ENCODE data around the gene KHNYN. TPM values are rescaled to one million over a fixed set of nuclear protein-coding genes. Genes with fewer than 3 reads are reported as not detected.
A peak's percentile ranks its signal among the peaks of the same experiment; 100 is the strongest.

KHNYN gene
- total RNA-seq, 1 donor from 2014 or later, result 72.6 TPM

DNA sequence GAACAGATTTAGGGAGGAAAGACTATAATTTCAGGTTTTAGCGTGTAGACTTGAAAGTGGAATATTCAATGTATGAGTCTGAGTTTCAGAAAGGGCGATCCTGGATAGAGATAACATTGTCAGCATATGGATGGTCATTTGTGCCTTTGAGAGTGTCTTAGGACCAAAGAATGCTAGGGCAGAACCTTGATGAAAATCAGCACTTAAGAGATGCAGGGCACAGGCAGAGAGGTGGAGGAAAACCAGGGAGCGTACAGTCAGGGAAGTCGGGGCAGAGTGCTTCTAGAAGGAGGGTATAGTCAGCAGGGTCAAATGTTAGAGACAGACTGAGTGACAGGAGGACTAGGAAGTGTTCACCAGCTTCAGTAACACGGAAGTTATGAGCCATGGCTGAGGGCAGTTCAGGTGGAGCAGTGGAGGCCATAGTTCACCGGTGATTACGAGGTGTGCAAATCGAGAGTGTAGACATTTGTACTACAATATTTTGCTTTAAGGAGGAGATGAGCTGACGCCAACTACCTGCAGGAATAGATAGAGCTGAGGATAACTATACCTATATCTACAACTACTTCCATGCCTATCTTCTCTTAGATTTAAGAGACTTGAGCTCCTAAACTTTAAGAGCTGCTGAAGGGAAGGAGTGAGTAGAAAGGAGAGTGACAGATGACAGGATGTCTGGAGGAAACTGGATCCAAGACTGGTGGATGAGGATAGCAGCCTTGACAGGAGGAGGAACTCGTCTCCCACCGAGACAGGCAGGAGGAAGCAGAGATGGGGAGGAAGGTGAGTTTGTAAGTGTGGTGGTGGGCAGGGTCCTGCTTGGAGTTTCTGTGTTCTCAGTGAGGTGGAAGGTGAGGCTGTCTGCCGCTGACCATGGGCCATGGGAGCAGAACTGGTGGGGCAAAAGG, 6.8 kb upstream of the KHNYN start:
- Mint-ChIP-seq H3K4me1 (ENCODE audit: low read depth) (peaks cover 18% of the 10 kb centered on the region), H3K27me3 (ENCODE audit: low read depth) (peaks cover 11% of the 10 kb centered on the region), H3K9me3 (no peaks in the 10 kb centered on the region), H3K27ac (no peak overlapping the region), H3K4me3 (ENCODE audit: low read depth) (no peak overlapping the region), H3K36me3 (ENCODE audit: low read depth) (peaks cover 3% of the 10 kb centered on the region)
- DNase-seq (ENCODE audit: low spot score), result no peak
- intact Hi-C loops (cut with micrococcal nuclease), result no loop called here

DNA sequence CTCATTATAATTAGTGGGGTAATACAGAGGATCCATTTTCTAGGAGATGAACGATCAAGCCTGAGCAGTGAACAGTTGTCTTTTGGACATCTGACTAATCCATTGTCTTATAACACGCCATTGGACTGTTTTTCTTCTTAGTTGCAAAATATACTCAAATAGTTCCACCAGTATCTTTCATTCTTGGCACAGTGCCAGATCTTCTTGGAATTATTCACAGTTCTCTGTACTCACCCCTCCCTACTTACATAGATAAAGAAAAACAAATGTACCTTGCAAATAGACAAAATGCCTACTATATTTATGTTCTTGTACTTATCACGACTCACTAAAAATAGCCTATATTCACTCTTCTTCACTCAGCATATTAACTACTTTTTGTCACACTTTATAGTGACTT, 4.0 kb upstream of the KHNYN start:
- intact Hi-C loops (cut with micrococcal nuclease), result no loop called here
- no peak overlapping the region for H3K4me3 Mint-ChIP-seq (ENCODE audit: low read depth)
- H3K4me1 Mint-ChIP-seq (ENCODE audit: low read depth), result peaks cover 27% of the 10 kb centered on the region
- H3K27me3 Mint-ChIP-seq (ENCODE audit: low read depth), result no peaks in the 10 kb centered on the region
- H3K27ac Mint-ChIP-seq, result peak overlapping the region; percentile 11
- peaks cover 3% of the 10 kb centered on the region for H3K36me3 Mint-ChIP-seq (ENCODE audit: low read depth)
- H3K9me3 Mint-ChIP-seq, result no peaks in the 10 kb centered on the region
- DNase-seq (ENCODE audit: low spot score), result no peak

DNA sequence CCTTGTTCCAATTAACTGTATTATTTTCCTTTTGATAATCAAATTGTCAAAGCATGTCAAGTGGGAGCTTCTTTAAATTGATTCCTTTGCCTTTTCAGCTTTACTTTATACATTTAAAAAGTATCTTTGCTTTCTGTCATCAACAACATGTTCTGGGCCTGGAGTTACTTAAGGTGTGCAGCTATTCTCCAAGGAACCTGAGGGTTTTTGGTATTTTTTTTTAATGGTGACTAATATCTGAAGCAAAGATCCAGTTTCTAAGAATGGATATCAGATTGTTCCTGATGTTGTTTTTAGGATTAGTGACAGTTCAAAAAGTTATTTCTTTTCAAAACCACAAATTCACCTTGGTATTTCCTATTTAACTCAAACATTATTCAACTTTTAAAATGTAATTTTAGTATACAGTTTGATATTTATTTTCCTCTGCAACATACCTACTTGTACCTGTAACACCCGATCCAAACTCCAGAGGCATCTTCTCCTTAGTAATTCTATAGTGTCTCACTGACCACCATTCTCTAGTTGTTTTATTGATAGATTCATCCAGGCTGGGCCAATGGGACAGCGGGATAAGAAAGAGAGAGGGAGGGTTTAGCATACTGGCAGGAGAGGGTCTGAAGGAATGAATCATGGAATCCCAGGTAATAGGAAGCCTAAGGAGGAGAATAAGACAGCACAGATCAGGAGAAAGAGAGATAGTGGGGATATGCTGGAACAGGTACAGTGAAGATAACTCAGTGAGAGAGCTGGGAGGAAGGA, 3.4 kb upstream of the KHNYN start:
- peak overlapping the region; percentile 11 for H3K27ac Mint-ChIP-seq
- DNase-seq (ENCODE audit: low spot score), result no peak
- H3K27me3 Mint-ChIP-seq (ENCODE audit: low read depth), result no peaks in the 10 kb centered on the region
- peaks cover 31% of the 10 kb centered on the region for H3K4me1 Mint-ChIP-seq (ENCODE audit: low read depth)
- H3K36me3 Mint-ChIP-seq (ENCODE audit: low read depth), result peaks cover 9% of the 10 kb centered on the region
- H3K9me3 Mint-ChIP-seq, result no peaks in the 10 kb centered on the region
- H3K4me3 Mint-ChIP-seq (ENCODE audit: low read depth), result no peak overlapping the region
- intact Hi-C loops (cut with micrococcal nuclease), result no loop called here

GRCh38 chr14:24426912-24427536, 2.7 kb upstream of the KHNYN start:
- Mint-ChIP-seq H3K27ac (no peak overlapping the region), H3K36me3 (ENCODE audit: low read depth) (peaks cover 16% of the 10 kb centered on the region), H3K9me3 (no peaks in the 10 kb centered on the region), H3K27me3 (ENCODE audit: low read depth) (no peaks in the 10 kb centered on the region), H3K4me1 (ENCODE audit: low read depth) (peaks cover 37% of the 10 kb centered on the region), H3K4me3 (ENCODE audit: low read depth) (no peak overlapping the region)
- DNase-seq (ENCODE audit: low spot score), result no peak
- intact Hi-C loops (cut with micrococcal nuclease), result no loop called here

- peaks cover 18% of the 10 kb centered on the region for H3K36me3 Mint-ChIP-seq (ENCODE audit: low read depth)
- no peaks in the 10 kb centered on the region for H3K9me3 Mint-ChIP-seq
- no peak for DNase-seq (ENCODE audit: low spot score)
- intact Hi-C loops (cut with micrococcal nuclease), result no loop called here
- no peak overlapping the region for H3K4me3 Mint-ChIP-seq (ENCODE audit: low read depth)
- peak overlapping the region; percentile 67 for H3K27ac Mint-ChIP-seq
- peaks cover 37% of the 10 kb centered on the region for H3K4me1 Mint-ChIP-seq (ENCODE audit: low read depth)
- H3K27me3 Mint-ChIP-seq (ENCODE audit: low read depth), result no peaks in the 10 kb centered on the region
These were observed 1.9 kb upstream of the KHNYN start for GRCh38 chr14:24427537-24428508.

- intact Hi-C loops (cut with micrococcal nuclease), result no loop called here
- DNase-seq (ENCODE audit: low spot score), result peak; percentile 10
- Mint-ChIP-seq H3K36me3 (ENCODE audit: low read depth) (peaks cover 28% of the 10 kb centered on the region), H3K4me3 (ENCODE audit: low read depth) (peak overlapping the region; percentile 85), H3K27ac (peak overlapping the region; percentile 94), H3K9me3 (no peaks in the 10 kb centered on the region), H3K27me3 (ENCODE audit: low read depth) (no peaks in the 10 kb centered on the region), H3K4me1 (ENCODE audit: low read depth) (peaks cover 43% of the 10 kb centered on the region)
These were observed 943 bp upstream of the KHNYN start for GRCh38 chr14:24428628-24429394.

- H3K4me1 Mint-ChIP-seq (ENCODE audit: low read depth), result peaks cover 43% of the 10 kb centered on the region
- H3K4me3 Mint-ChIP-seq (ENCODE audit: low read depth), result peak overlapping the region; percentile 84
- intact Hi-C loops (cut with micrococcal nuclease), result loop anchor here (2.0 to 10.0 kb wide), 3 partner anchors 63 to 335 kb away; partner anchors contain the start of genes PCK2 and TINF2
- H3K27ac Mint-ChIP-seq, result peak overlapping the region; percentile 91
- DNase-seq (ENCODE audit: low spot score), result peak; percentile 48
- H3K36me3 Mint-ChIP-seq (ENCODE audit: low read depth), result peaks cover 36% of the 10 kb centered on the region
- H3K9me3 Mint-ChIP-seq, result no peaks in the 10 kb centered on the region
- H3K27me3 Mint-ChIP-seq (ENCODE audit: low read depth), result no peaks in the 10 kb centered on the region
These were observed 458 bp downstream of the KHNYN start for GRCh38 chr14:24430143-24430681.

DNA sequence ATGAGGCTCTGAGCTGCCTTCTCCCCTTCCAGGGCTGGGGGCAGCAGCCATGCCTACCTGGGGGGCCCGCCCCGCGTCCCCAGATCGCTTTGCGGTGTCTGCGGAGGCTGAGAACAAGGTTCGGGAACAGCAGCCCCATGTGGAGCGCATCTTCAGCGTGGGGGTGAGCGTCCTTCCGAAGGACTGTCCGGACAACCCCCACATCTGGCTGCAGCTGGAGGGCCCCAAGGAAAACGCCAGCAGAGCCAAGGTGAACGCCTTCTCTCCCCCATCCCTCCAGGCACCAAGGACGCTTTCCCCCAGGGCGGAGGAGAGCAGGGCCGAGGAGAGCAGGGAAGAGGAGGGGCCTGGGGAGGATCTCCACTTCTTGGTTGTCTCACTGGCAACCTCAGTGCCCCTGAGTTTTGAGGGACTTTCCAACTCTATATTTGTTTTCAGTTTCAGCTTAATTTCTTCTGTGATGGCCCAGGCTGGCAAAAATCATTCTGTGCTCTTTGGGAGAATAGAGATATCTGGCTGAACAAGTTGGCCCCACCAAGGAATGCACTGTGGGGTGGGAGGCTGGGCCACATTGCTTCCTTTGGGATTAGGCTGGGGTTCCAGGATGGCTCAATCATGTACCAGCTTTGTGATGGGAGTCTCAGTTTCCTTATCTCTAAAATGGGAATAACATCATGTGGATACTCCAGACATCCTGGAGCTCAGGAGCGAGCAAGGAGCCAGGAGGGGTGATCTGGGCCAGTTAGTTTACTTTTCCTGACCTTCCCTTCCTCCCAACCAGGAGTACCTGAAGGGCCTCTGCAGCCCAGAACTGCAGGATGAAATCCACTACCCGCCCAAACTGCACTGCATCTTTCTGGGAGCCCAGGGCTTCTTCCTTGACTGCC, 1.2 kb downstream of the KHNYN start:
- Mint-ChIP-seq H3K9me3 (no peaks in the 10 kb centered on the region), H3K27ac (peak overlapping the region; percentile 91), H3K36me3 (ENCODE audit: low read depth) (peaks cover 42% of the 10 kb centered on the region), H3K4me1 (ENCODE audit: low read depth) (peaks cover 36% of the 10 kb centered on the region), H3K4me3 (ENCODE audit: low read depth) (peak overlapping the region; percentile 84), H3K27me3 (ENCODE audit: low read depth) (no peaks in the 10 kb centered on the region)
- intact Hi-C loops (cut with micrococcal nuclease), result loop anchor here (1.0 to 10.0 kb wide), 7 partner anchors 11 to 336 kb away; partner anchors contain the start of genes PCK2, SDR39U1 and TINF2
- peak; percentile 66 for DNase-seq (ENCODE audit: low spot score)

- intact Hi-C loops (cut with micrococcal nuclease), result loop anchor here (1.0 to 10.0 kb wide), 7 partner anchors 11 to 337 kb away; partner anchors contain the start of genes PCK2, SDR39U1 and TINF2
- peak overlapping the region; percentile 84 for H3K4me3 Mint-ChIP-seq (ENCODE audit: low read depth)
- peaks cover 30% of the 10 kb centered on the region for H3K4me1 Mint-ChIP-seq (ENCODE audit: low read depth)
- H3K9me3 Mint-ChIP-seq, result no peaks in the 10 kb centered on the region
- peak overlapping the region; percentile 91 for H3K27ac Mint-ChIP-seq
- peak; percentile 83 for DNase-seq (ENCODE audit: low spot score)
- H3K36me3 Mint-ChIP-seq (ENCODE audit: low read depth), result peaks cover 49% of the 10 kb centered on the region
- no peaks in the 10 kb centered on the region for H3K27me3 Mint-ChIP-seq (ENCODE audit: low read depth)
These were observed 2.0 kb downstream of the KHNYN start for GRCh38 chr14:24431569-24432258.
